Stimulated activated CD4-positive, alpha-beta T cell treated with anti-CD3 and anti-CD28 coated beads, Interleukin-15, amount 100 ng/mL, for 24 hours (primary cell): Measurements from ENCODE around the gene UCP3.

Experiments used
- DNase-seq: peaks from one replicate; pipeline ENCODE4 v3.0.0-alpha.2; 2020

UCP3 gene

GRCh38 chr11:73976451-73977151 is 32.3 kb downstream of the UCP3 start:
- DNase-seq: no peak

GRCh38 chr11:73975479-73975757 is 33.5 kb downstream of the UCP3 start:
- no peak for DNase-seq

GRCh38 chr11:73974604-73975478 is 34.0 kb downstream of the UCP3 start:
- no peak for DNase-seq

- no peak for DNase-seq
These were observed 36.0 kb downstream of the UCP3 start for GRCh38 chr11:73972620-73973449.

- DNase-seq: no peak
These were observed 36.7 kb downstream of the UCP3 start for GRCh38 chr11:73972187-73972586.

GRCh38 chr11:73971175-73971719 is 37.6 kb downstream of the UCP3 start:
- no peak for DNase-seq

GRCh38 chr11:73969991-73970800 is 38.7 kb downstream of the UCP3 start:
- no peak for DNase-seq

GRCh38 chr11:73969091-73969490 is 39.8 kb downstream of the UCP3 start:
- DNase-seq: no peak

- no peak for DNase-seq
These were observed 40.4 kb downstream of the UCP3 start for GRCh38 chr11:73968356-73968966.

GRCh38 chr11:73965764-73966121 is 43.1 kb downstream of the UCP3 start:
- no peak for DNase-seq

GRCh38 chr11:73965076-73965763 is 43.7 kb downstream of the UCP3 start:
- no peak for DNase-seq

GRCh38 chr11:73963861-73964260 is 45.0 kb downstream of the UCP3 start:
- DNase-seq: no peak

GRCh38 chr11:73962101-73962705 is 46.7 kb downstream of the UCP3 start:
- DNase-seq: no peak

- no peak for DNase-seq
These were observed 47.6 kb downstream of the UCP3 start for GRCh38 chr11:73961321-73961720.

- DNase-seq: no peak
These were observed 50.3 kb downstream of the UCP3 start for GRCh38 chr11:73958521-73959141.

GRCh38 chr11:73957654-73958361 is 51.1 kb downstream of the UCP3 start:
- no peak for DNase-seq

GRCh38 chr11:73956876-73957653 is 51.8 kb downstream of the UCP3 start:
- no peak for DNase-seq

GRCh38 chr11:73951797-73952196 is 57.1 kb downstream of the UCP3 start:
- DNase-seq: no peak
